Stimulated activated CD4-positive, alpha-beta T cell treated with anti-CD3 and anti-CD28 coated beads, Interleukin-1b, Interleukin-23, amount 100 ng/mL, for 1 hour (primary cell): ENCODE data around the gene ASS1.

Source experiments
- DNase-seq, 2 donors: peaks; one replicate each; pipeline ENCODE4 v3.0.0-alpha.2; 2020; ENCODE audit warnings: low read depth in 2 of 2

The ASS1 gene

DNA sequence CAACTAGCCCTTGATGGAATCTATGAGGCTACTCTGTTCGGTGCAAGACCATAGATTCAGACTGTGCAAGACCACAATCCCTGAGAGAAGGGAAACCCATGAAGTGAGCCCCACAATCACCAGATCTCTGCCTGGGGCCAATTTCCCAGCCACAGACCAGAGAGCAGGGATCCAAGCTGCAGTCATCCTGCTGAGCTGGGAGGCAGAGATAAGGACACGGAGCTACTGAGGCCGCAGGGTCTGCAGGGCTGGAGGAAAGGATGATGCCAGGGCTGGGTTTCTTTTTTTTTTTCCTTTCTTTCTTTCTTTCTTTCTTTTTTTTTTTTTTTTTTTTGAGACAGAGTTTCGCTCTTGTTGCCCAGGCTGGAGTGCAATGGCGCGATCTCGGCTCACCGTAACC, 86.9 kb downstream of the ASS1 start:
- DNase-seq = no peak

DNA sequence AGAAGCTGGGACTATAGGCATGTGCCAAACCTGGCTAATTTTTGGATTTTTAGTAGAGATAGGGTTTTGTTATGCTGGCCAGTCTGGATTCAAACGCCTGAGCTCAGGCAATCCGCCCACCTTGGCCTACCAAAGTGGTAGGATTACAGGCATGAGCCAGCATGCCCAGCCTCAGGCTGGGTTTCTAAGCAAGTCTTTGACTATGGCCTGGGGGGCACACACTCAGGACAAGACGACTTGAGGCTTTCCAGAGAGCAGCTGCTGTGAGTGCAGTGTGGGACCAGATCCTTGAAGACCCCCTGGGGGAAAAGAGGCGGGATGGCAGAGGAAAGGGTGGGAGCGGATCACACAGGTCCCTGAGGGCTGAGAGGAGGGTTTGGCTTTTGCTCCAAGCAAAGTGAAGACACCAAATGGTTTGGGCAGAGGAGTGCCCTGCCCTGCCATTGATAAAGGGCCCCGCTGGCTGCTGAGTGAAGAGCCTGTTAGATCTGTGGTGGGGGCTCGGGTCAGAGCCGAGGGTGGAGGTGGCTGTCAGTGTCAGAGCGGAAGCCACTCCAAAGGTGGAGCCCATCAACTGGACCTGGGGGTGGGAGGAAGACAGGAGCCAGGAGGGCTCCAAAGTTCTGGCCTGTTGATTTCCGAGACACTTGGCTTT, 87.8 kb downstream of the ASS1 start:
- DNase-seq = no peak

DNA sequence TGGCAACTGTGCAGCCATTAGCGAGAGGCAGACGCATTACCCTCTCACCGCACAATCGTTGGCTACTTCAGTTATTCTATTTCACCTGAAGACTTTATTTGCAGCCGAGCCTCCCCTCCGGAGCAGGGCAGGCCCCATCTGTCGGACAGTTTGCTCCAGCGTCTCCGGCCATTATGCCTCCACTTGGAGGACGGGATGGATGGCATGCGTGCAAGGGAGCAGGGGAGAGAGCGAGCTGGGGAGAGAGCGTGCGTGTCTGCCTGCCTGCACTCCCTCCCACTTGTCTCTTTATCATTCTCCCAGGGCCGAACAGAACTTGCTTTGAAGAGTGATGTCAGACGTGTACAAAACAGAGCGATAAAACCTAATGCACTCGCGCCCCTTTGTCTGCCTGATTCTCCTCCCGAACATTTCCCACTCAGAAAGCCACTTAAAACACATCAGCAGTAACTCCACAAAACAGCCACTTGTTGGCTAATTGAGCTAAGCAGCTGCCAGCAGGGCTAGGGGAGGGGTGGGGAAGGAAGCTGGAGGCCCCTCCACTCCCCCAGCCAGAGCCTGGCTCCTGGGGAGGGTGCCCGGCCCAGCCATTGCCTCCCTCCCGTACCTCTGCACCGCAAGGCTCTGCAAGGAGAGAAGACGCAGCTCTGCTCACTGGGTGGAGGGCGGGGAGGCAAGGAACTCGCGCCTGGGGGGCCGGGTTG, 91.2 kb downstream of the ASS1 start:
- DNase-seq = no peak

- no peak for DNase-seq
Measured at GRCh38 chr9:130536701-130537107, 91.9 kb downstream of the ASS1 start.

DNA sequence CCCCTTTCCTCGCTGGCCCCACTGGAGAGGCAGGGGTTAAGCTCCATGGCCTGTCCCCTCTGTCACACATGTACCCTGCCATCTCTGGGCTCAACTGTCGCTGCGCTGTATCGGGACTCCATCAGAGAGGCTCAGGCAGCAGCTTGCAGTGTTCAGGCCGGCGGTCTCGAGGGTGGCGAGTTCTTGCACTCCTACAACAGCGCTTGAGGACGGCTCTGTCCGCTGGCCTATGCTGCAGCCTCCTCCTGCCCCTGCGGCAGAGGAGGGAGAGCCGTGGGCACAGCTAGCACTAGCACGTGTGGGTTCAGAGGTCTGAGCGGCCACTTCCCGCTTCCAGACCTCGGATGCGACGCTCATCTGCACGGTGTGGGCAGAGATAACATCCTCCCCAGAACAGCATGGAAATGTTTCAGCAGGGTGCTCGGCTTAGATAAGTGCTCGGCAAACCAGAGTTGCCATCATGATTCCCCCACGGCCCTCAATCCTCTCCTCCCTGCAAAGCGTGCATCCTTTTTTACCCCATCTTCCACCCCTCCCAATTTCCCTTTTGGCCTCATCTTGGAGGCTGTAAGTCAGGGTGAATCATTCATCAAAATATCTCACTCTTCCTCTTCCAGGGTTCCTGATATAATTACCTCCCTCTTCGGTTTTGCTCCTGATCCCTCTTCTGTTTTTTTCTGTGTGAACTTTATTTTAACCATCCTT, 92.7 kb downstream of the ASS1 start:
- DNase-seq = no peak

DNA sequence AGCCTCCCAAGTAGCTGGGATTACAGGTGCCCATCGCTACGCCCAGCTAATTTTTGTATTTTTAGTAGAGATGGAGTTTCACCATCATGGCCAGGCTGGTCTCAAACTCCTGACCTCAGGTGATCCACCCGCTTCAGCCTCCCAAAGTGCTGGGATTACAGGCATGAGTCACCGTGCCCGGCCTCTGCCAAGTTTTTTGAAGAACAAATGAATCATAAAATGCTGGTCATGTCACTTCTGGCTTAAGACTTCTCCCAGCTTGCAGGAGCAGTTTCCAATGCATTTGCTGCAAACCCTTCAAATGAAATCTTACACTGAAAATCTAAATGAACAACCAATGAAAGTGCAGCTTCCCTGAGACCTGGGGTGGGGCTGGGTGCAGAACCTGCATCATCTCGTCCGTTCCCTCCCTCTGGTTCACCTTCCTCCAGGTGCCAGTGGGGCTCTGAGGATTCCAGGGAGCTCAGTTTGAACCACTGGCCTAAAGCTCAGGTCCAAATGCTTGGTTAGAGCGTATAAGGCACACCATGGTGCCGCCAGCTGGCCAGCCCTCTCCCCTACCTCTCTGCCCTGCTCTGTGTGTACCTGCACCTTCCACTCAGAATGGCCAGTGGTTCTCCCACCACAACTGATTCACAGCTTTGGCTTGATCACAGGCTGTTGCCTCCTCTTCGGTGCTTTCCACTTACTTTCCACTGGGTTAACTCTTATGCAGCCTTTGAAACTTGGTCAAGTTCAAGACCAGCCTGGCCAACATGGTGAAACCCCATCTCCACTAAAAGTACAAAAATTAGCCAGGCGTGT, 94.9 kb downstream of the ASS1 start:
- DNase-seq = no peak

DNA sequence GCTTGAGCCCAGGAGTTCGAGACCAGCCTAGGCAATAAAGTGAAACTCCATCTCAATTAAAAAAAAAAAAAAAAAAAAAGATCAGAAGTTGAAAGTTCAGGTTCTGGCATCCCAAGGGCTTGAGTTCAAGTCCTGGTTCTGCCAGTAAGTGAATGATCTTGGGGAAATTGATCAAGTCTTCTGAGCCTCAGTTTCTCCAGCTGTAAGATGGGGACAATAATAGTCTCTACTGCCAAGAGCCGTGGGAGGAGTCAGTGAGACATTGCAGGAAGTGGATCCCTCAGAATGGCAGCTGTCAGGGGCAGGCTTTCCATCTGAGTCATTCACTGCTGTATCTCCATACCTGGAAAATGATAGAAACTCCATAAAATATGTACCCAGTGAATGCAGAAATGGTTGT, 96.8 kb downstream of the ASS1 start:
- no peak for DNase-seq

DNA sequence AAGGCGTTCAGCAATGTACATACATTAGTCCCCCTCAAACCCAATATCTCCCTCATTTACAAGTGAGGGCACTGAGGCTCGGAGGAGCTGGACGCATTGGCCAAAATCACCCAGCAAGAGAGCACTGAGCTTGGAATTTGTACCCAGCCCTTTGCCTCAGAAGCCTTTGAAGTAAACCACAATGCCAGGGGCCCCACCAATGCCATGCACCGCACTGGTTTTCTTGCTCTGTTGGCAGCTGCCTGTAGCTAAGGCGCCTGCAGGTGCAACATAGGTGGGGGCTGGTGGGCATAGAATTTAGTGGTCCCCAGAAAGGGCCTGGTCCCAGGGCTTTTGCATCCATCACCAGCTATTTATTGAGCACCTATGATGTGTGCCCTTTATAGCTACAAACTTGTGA, 97.3 kb downstream of the ASS1 start:
- DNase-seq = no peak

DNA sequence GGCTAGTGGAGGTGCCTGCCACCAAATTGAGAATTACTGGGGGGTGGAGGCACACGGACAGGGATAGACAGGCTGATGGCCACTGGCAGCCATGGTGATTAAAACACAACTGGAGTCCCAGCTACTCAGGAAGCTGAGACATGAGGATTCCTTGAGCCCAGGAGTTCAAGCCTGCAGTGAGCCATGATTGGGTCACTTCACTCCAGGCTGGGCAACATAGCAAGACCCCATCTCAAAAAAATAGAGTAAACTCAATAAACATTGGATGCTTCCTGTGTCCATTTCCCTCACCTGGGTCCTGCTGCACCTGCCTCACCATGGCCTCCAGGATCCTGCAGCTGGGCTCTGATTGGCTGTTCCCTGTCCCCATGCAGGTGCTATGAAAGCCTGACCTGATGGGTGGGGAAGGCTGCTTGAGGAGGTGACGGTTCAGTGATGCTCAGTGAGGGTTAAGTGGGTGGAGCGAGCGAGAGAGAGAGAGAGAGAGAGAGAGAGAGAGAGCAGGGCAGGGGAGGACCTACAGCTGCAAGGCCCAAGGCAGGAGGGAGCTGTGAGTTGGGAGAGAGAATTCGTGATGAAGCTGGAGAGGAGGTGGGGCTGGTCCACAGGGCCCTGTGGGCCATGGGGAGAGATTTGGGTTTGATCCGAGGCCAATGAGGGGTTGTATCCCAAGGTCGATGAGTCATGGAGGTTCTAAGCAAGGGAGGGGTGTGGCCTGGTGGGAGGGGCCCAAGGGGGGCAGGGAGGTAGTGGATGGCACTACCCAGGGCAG, 97.9 kb downstream of the ASS1 start:
- no peak for DNase-seq

- DNase-seq = no peak
Measured at GRCh38 chr9:130543368-130543767, 98.6 kb downstream of the ASS1 start.

GRCh38 chr9:130543859-130544258, 99.1 kb downstream of the ASS1 start:
- DNase-seq = no peak

- no peak for DNase-seq
Measured at GRCh38 chr9:130544364-130544763, 99.6 kb downstream of the ASS1 start.

DNA sequence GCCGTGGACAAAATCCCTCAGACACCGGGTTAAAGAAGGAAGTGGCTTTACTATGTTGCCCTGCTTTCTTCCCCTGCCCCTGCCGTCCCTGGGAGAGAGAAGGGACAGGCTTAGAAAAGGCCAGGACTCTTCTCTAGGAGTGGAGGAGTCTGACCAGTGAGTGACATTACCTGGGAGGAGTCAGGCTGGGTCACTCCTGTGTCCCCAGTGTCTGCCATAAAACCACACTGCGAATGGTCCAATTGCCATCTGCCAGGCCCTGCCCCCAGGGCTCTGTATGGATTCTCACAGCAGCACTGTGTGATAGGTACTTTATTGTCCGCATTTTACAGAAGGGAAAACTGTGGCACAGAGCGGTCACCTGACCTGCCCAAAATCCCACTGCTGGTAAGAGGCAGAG, 103.3 kb downstream of the ASS1 start:
- DNase-seq = no peak

DNA sequence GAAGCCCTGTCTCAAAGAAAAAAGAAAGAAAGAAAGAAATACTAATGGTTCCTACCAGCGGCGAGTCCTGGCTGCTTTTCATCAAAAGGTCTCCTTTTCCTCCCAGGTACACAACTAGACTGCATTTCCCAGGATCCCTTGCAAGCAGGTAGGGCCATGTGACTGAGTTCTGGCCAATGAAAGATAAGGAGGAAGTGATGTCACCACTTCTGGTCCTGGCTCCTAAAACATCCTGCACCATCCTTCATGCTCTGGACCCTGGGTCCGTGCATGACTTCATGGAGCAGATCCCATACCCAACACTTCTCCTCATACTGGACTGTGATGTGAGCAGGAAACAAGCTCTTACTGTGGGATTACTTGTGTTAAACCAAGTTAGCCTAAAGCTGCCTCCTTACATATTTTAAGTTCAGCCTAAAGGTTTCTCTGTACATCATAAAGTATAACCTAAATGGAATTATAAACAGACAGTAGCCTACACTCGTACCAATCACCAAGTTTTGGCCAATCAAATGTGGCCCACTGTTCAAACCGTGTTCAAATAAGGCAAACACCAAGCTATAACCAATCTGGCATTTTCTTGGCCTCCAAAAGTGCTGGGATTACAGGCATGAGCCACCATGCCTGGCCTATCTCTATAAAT, 104.5 kb downstream of the ASS1 start:
- no peak for DNase-seq
